Astrocyte of the spinal cord (primary cell): ENCODE results near the gene FBLN1.

Experiments used
- DNase-seq: peaks from one replicate; pipeline ENCODE4 v3.0.0; 2011; ENCODE audit warnings: low read depth, low spot score
- H3K4me3 ChIP-seq: 2 replicates; pipeline ENCODE4 v1.5.1; 2011; ENCODE audit warnings: low read depth, mild to moderate bottlenecking, low read length, moderate library complexity
- in situ Hi-C: cut with HindIII; loops from 2 replicates; pipeline ENCODE4 v1.10.0; 2017; ENCODE audit warnings: low sequenced_read_pairs
- TF ChIP-seq, protein P1 (sequence below): IDR thresholded peaks from 2 replicates; pipeline ENCODE4 v1.5.1; 2012; ENCODE audit warnings: low read depth, mild to moderate bottlenecking, low read length, inconsistent platforms

FBLN1 gene

DNA sequence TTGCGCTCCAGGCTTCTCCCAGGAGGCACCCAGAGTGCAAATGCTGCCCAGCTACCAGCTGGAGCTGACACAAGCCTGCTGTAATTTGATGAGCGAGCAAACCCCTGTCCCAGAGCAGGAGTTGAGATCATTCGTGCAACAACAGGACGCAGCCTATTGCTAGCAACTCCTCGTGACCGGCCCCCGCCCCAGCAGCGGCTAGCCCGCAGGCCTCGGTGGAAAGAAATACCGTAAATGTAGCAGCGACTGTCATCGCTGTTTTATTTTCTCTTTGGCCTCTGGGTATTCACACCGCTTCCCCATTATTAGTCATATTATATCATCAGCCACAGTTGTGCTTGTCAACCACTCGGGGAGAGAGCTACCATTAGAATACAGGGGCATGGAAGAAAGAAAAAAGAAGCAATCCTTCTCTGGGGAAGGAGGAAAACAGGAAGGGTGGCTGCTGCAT lies 109.8 kb downstream of the FBLN1 start:
- no peak overlapping the region for H3K4me3 ChIP-seq
- TF ChIP-seq, protein P1, sequence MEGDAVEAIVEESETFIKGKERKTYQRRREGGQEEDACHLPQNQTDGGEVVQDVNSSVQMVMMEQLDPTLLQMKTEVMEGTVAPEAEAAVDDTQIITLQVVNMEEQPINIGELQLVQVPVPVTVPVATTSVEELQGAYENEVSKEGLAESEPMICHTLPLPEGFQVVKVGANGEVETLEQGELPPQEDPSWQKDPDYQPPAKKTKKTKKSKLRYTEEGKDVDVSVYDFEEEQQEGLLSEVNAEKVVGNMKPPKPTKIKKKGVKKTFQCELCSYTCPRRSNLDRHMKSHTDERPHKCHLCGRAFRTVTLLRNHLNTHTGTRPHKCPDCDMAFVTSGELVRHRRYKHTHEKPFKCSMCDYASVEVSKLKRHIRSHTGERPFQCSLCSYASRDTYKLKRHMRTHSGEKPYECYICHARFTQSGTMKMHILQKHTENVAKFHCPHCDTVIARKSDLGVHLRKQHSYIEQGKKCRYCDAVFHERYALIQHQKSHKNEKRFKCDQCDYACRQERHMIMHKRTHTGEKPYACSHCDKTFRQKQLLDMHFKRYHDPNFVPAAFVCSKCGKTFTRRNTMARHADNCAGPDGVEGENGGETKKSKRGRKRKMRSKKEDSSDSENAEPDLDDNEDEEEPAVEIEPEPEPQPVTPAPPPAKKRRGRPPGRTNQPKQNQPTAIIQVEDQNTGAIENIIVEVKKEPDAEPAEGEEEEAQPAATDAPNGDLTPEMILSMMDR, result no peak
- DNase-seq, result peak; percentile 82
- in situ Hi-C loops, result no loop called here

DNA sequence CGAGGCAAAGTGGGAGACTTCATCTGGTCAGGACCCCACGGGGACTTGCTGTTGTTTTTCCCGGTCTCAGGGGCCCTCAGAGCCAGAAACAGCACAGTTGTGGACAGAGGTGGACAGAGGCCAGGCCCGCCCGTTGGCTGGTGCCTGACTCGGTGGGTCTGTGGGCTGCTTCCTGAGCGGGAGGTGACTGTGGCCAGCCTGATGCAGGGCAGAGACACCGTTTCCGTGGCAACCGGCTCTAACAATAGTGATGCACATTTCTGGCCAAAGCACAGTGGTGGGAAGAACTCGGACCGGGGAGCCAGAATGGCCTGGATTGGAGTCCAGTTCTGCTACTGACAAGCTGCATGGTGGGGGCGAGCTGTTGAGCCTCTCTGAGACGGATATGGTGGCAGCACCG lies 110.3 kb downstream of the FBLN1 start:
- TF ChIP-seq, protein P1, result no peak

DNA sequence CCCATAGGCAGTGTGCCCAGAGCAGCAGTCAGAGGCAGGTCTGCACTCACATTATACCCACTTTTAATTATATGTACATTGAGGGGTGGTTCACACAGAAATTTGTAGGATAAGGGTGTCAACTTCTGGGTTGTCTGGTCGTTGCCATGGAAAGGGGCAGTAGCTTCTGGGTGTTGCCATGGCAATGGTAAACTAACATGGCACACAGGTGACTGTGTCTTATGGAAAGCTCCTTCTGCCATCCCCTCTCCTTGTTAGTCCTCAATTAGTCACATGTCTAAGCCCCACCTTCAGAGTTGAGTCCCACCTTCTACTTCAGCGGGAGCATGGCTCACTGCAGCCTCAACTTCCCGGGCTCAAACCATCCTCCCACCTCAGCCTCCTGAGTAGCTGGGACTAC lies 112.7 kb downstream of the FBLN1 start:
- TF ChIP-seq, protein P1, result no peak
- in situ Hi-C loops, result no loop called here
- DNase-seq, result no peak
- H3K4me3 ChIP-seq, result no peak overlapping the region

More for the DNA sequence above, 110.3 kb downstream of the FBLN1 start:
- in situ Hi-C loops, result no loop called here
- no peak overlapping the region for H3K4me3 ChIP-seq
- DNase-seq, result peak; percentile 42

DNA sequence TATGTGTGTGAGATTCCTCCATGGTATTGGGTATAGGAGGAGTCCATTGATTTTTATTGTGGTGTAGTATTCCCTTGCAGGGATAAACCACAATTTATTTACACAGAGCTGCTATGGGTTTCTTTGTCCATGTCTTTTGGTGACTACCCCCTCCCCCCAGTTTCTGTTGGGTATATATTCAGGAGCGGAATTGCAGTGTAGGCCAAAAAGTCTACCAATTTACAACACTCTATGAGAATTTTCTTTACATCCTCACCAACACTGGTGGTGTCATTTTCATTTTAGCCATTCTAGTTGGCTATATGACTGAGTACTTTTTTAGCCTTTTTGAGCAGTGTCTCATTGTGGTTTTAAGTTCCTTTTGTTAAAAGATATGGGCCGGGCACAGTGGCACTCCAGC lies 113.7 kb downstream of the FBLN1 start:
- DNase-seq, result no peak
- H3K4me3 ChIP-seq, result no peak overlapping the region
- in situ Hi-C loops, result no loop called here
- TF ChIP-seq, protein P1, result no peak

DNA sequence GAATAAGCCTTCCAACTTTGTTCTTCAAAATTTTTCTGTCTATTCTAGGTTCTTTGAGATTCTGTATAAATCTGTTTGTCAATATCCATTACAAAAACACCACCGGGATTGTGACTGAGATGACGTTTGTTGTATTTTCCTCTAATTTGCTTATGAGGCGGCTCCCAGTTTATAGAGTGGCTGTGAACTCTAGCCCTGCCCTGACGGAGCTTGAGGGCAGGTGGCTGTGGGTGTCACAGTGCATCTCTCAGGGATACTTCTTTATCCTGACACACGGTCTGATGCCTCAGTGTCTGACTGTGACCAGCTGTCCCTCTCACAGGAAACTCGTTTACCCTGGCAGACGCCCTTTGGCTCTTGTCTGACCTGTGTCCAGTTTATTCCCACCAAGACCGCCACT lies 115.3 kb downstream of the FBLN1 start:
- in situ Hi-C loops, result no loop called here
- TF ChIP-seq, protein P1, result no peak
- H3K4me3 ChIP-seq, result no peak overlapping the region
- no peak for DNase-seq

DNA sequence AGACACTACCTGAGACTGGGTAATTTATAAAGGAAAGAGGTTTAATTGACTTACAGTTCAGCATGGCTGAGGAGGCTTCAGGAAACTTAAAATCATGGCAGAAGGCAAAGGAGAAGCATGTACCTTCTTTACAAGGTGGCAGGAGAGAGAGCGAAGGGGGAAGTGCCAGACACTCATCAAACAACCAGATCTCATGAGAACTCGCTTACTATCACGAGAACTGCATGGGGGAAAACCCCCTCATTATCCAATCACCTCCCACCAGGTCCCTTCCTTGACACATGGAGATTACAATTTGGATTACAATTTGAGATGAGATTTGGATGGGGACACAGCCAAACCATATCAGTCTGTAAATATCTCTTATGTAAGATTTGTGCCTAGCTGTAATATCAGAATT lies 118.0 kb downstream of the FBLN1 start:
- in situ Hi-C loops, result no loop called here
- H3K4me3 ChIP-seq, result no peak overlapping the region
- DNase-seq, result no peak
- TF ChIP-seq, protein P1, result no peak
